HepG2 (cell line): ENCODE data around the gene ECHDC1. TPM values are rescaled to one million over a fixed set of nuclear protein-coding genes. Genes with fewer than 3 reads are reported as not detected.

Experiments
- ATAC-seq: fragments of 200-7000 bp; cut with Tn5 transposase; 3 replicates; pipeline ENCODE4 v1.9.1; 2020; ENCODE audit warnings: mild to moderate bottlenecking, moderate library complexity
- BruUV-seq: library from RNA; stranded (reverse); fragments of 400-500 nt; replicated peaks from 2 replicates; lab custom pipeline; 2021; lab: Mats Ljungman, UMichigan
- CTCF ChIA-PET: fragments of 300-600 bp; formaldehyde crosslinking; extraction: SDS; loops from one replicate; lab custom pipeline; 2021; ENCODE audit warnings: low total read pairs, inconsistent platforms, low intra/inter-chr PET ratio; lab: Yijun Ruan, JAX
- POLR2A ChIA-PET: fragments of 350-600 bp; sonication (Branson Sonifier 250); formaldehyde crosslinking; loops from one replicate; lab custom pipeline; 2020; ENCODE audit warnings: antibody characterized with exemption, inconsistent platforms; lab: Yijun Ruan, JAX
- DNase-seq: peaks from one replicate; pipeline ENCODE4 v3.0.0-alpha.2; 2015; ENCODE audit warnings: low spot score
- FAIRE-seq: peaks from 3 replicates; lab custom pipeline; 2011; peaks lifted over from hg19 to GRCh38; lab: Jason Lieb, UNC
- H2AFZ ChIP-seq: one replicate; pipeline ENCODE4 v1.6.1; 2011; ENCODE audit warnings: low read length, inconsistent platforms
- H3K27ac ChIP-seq: fragments of 300-600 bp; 3 replicates; pipeline ENCODE4 v1.8.0; 2011; ENCODE audit warnings: mixed run types, mild to moderate bottlenecking, mixed read lengths, low read length, inconsistent platforms; ENCODE audit not compliant: insufficient read depth; ENCODE audit errors: extremely low read length
- H3K27me3 ChIP-seq, 2 experiments: fragments of 200-600 bp in 1 of 2; 2 replicates in 1 of 2; 3 replicates in 1 of 2; pipeline versions ENCODE4 v1.6.0 to v1.8.0; 2011; ENCODE audit warnings: low read length in 2 of 2, mild to moderate bottlenecking in 2 of 2, moderate library complexity in 2 of 2, inconsistent platforms in 1 of 2; ENCODE audit not compliant: insufficient read depth in 2 of 2, control insufficient read depth in 1 of 2
- H3K36me3 ChIP-seq, 2 experiments: fragments of 200-600 bp in 1 of 2; replicated peaks in 1 of 2; 2 replicates in 1 of 2; 3 replicates in 1 of 2; pipeline versions ENCODE4 v1.5.1 to v1.8.0; 2011; ENCODE audit warnings: low read length in 2 of 2, inconsistent platforms in 1 of 2; ENCODE audit not compliant: insufficient read depth in 2 of 2, control insufficient read depth in 1 of 2
- H3K4me1 ChIP-seq: 2 replicates; pipeline ENCODE4 v1.5.1; 2012; ENCODE audit warnings: low read length, inconsistent platforms; ENCODE audit not compliant: insufficient read depth
- H3K4me2 ChIP-seq: 2 replicates; pipeline ENCODE4 v1.6.0; 2011; ENCODE audit warnings: low read depth, low read length, inconsistent platforms
- H3K4me3 ChIP-seq, 3 experiments: fragments of 200-600 bp in 1 of 3; sonication (generic), shearing (Covaris generic) in 1 of 3; replicated peaks in 1 of 3; 2 replicates each; pipeline ENCODE4 v1.5.1; 2011 to 2016; ENCODE audit warnings: low read length in 3 of 3, inconsistent platforms in 2 of 3, low read depth in 2 of 3, mild to moderate bottlenecking in 2 of 3, control low read depth in 1 of 3, mixed read lengths in 1 of 3; ENCODE audit not compliant: insufficient read depth in 1 of 3
- H3K79me2 ChIP-seq: one replicate; pipeline ENCODE4 v1.6.1; 2011; ENCODE audit warnings: low read length, inconsistent platforms; ENCODE audit not compliant: insufficient read depth
- H3K9ac ChIP-seq: 2 replicates; pipeline ENCODE4 v1.6.0; 2011; ENCODE audit warnings: mild to moderate bottlenecking, low read depth, low read length, inconsistent platforms; ENCODE audit not compliant: insufficient read depth
- H3K9me3 ChIP-seq: 2 replicates; pipeline ENCODE4 v1.5.1; 2012; ENCODE audit warnings: mild to moderate bottlenecking, low read length
- H4K20me1 ChIP-seq: 2 replicates; pipeline ENCODE4 v1.6.0; 2011; ENCODE audit warnings: inconsistent platforms, mild to moderate bottlenecking, low read length, moderate library complexity; ENCODE audit not compliant: insufficient read depth
- GFI1 ChIP-seq: sonication (generic); formaldehyde crosslinking; IDR thresholded peaks from 2 replicates; pipeline ENCODE4 v1.5.0; 2020; ENCODE audit warnings: missing genetic modification reagents, mild to moderate bottlenecking, borderline replicate concordance
- NFIC ChIP-seq: IDR thresholded peaks from 2 replicates; pipeline ENCODE4 v1.6.1; 2012; ENCODE audit warnings: mild to moderate bottlenecking, low read length, inconsistent platforms
- SMYD3 ChIP-seq: sonication (generic); formaldehyde crosslinking; IDR thresholded peaks from 2 replicates; pipeline ENCODE4 v1.8.1; 2023; ENCODE audit warnings: mild to moderate bottlenecking, missing genetic modification reagents
- SUZ12 ChIP-seq: fragments of 150-350 bp; IDR thresholded peaks from 2 replicates; pipeline ENCODE4 v1.6.1; 2014; ENCODE audit warnings: low read depth, low read length
- ZNF138 ChIP-seq: sonication (generic); formaldehyde crosslinking; IDR thresholded peaks from 2 replicates; pipeline ENCODE4 v1.5.0; 2020; ENCODE audit warnings: mild to moderate bottlenecking, low read depth, missing genetic modification reagents
- ZNF619 ChIP-seq: sonication (generic); formaldehyde crosslinking; IDR thresholded peaks from 2 replicates; pipeline ENCODE4 v1.4.0; 2020; ENCODE audit warnings: mild to moderate bottlenecking, missing genetic modification reagents
- WGBS: methylation state at CpG from one replicate; pipeline ENCODE4 v1.1.6; 2017; ENCODE audit warnings: low lambda C conversion rate; 5-methylcytosine and 5-hydroxymethylcytosine counted together
- in situ Hi-C: cut with HindIII; loops from 2 replicates; pipeline ENCODE4 v1.10.0; 2017; ENCODE audit warnings: low pct_unique_long_range_greater_than_20kb; ENCODE audit not compliant: extremely low pct_ligation_motif_present
- intact Hi-C: fragments of 100-400 bp; cut with micrococcal nuclease; formaldehyde crosslinking; loops from one replicate; pipeline ENCODE4 v1.10.0; 2022; ENCODE audit not compliant: unreplicated experiment
- polyA plus RNA-seq, 8 experiments: library from polyadenylated mRNA; depleted of rRNA in 3 of 8; stranded (reverse) in 7 of 8; unstranded in 1 of 8; fragments of >200 nt; fragmentation: Illumina TruSeq in 4 of 8; extraction: Trizol in 4 of 8; gene quantifications; 2 replicates each; pipeline versions ENCODE4 v1.2.1 to v1.2.3, GENCODE V29; 2011 to 2016; ENCODE audit warnings: low read depth in 4 of 8, missing spikeins in 1 of 8, mixed read lengths in 1 of 8; ENCODE audit not compliant: insufficient read depth in 1 of 8
- total RNA-seq, 5 experiments: library from RNA; depleted of rRNA; stranded (reverse); fragments of >200 nt; fragmentation: Illumina TruSeq; extraction: Trizol; gene quantifications; 2 replicates each; pipeline ENCODE4 v1.2.3, GENCODE V29; 2016; ENCODE audit warnings: low read depth in 1 of 5
- TF ChIP-seq, protein P1 (sequence below): sonication (generic); formaldehyde crosslinking; IDR thresholded peaks from 2 replicates; pipeline ENCODE4 v1.4.0; 2020; ENCODE audit warnings: missing genetic modification reagents
- TF ChIP-seq, protein P2 (sequence below): sonication (generic); formaldehyde crosslinking; conservative IDR thresholded peaks from 2 replicates; pipeline ENCODE4 v1.4.0; 2020; ENCODE audit warnings: missing genetic modification reagents

ECHDC1 gene
- total and polyA plus RNA-seq, 2 of the 13 experiments (the other 11 are each of a cell fraction or from before 2014, with no cell fraction given), result 32.8 to 98.1 TPM

DNA sequence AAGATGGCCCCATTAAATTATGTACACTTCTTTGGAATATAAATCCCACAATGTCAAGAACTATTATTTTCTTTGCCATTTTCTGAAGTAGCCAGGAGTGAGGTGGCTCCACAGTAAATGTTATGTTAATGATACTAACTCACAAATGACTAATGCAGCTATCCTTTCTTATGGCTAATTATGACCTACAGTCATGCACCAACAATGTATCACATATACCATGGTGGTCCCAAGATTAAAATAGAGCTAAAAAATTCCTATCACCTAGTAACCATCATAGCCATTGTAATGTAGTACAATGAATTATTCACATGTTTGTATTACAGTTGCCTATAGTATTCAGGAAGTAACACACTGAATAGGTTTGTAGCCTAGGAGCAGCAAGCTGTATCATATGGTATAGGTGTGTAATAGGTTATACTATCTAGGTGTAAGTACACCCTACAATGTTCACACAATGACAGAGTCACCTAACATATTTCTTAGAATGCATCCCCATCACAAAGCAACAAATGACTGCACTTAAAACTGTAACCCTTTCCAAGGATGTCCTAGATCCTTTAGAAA is 15.3 kb downstream of the ECHDC1 start (continued):
- no peak for TF ChIP-seq SMYD3 (CRISPR knock-in tag)
- no peak for TF ChIP-seq ZNF138 (CRISPR knock-in tag)
- no peak for TF ChIP-seq GFI1 (CRISPR knock-in tag)
- no peak for TF ChIP-seq ZNF619 (CRISPR knock-in tag)
- TF ChIP-seq, protein P1, sequence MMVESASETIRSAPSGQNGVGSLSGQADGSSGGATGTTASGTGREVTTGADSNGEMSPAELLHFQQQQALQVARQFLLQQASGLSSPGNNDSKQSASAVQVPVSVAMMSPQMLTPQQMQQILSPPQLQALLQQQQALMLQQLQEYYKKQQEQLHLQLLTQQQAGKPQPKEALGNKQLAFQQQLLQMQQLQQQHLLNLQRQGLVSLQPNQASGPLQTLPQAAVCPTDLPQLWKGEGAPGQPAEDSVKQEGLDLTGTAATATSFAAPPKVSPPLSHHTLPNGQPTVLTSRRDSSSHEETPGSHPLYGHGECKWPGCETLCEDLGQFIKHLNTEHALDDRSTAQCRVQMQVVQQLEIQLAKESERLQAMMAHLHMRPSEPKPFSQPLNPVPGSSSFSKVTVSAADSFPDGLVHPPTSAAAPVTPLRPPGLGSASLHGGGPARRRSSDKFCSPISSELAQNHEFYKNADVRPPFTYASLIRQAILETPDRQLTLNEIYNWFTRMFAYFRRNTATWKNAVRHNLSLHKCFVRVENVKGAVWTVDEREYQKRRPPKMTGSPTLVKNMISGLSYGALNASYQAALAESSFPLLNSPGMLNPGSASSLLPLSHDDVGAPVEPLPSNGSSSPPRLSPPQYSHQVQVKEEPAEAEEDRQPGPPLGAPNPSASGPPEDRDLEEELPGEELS (CRISPR knock-in tag), result no peak

- no TSS peak for BruUV-seq
- no peak overlapping the region for H2AFZ ChIP-seq
- peaks cover 11 to 57% of the 10 kb centered on the region in 2 experiments for H3K36me3 ChIP-seq
- POLR2A ChIA-PET, result no interaction called here
- H3K4me2 ChIP-seq, result no peak overlapping the region
- no peak for TF ChIP-seq NFIC
- TF ChIP-seq, protein P2, sequence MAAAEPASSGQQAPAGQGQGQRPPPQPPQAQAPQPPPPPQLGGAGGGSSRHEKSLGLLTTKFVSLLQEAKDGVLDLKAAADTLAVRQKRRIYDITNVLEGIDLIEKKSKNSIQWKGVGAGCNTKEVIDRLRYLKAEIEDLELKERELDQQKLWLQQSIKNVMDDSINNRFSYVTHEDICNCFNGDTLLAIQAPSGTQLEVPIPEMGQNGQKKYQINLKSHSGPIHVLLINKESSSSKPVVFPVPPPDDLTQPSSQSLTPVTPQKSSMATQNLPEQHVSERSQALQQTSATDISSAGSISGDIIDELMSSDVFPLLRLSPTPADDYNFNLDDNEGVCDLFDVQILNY, result no peak
- TF ChIP-seq SUZ12, result no peak
- H3K9me3 ChIP-seq, result no peaks in the 10 kb centered on the region
- DNase-seq (no peak), FAIRE-seq (no peak), ATAC-seq (no peak)
- in situ Hi-C loops, result no loop called here
- intact Hi-C loops, result no loop called here
- H3K4me1 ChIP-seq, result no peaks in the 10 kb centered on the region
- CTCF ChIA-PET, result no interaction called here
- H3K27ac ChIP-seq, result no peak overlapping the region
- H3K9ac ChIP-seq, result no peak overlapping the region
- no peaks in the 10 kb centered on the region for H3K27me3 ChIP-seq
- no peak overlapping the region for H3K4me3 ChIP-seq
- no peaks in the 10 kb centered on the region; the same call in 1 of the 2 replicates for H4K20me1 ChIP-seq
- 100% methylated on average over 1 of the region's 1 CpG for WGBS
- H3K79me2 ChIP-seq, result no peaks in the 10 kb centered on the region
Observed at GRCh38 chr6:127319686-127320085, 23.7 kb downstream of the ECHDC1 start.
